GM21619 (cell line): Measurements from ENCODE around the gene PTPRM.

ENCODE experiments used
- ATAC-seq: cut with Tn5 transposase; IDR thresholded peaks from one replicate; pipeline ENCODE4 v1.9.1; 2021; ENCODE audit not compliant: unreplicated experiment

Gene PTPRM

GRCh38 chr18:7663366-7664312, 96.5 kb downstream of the PTPRM start:
- ATAC-seq: no peak

DNA sequence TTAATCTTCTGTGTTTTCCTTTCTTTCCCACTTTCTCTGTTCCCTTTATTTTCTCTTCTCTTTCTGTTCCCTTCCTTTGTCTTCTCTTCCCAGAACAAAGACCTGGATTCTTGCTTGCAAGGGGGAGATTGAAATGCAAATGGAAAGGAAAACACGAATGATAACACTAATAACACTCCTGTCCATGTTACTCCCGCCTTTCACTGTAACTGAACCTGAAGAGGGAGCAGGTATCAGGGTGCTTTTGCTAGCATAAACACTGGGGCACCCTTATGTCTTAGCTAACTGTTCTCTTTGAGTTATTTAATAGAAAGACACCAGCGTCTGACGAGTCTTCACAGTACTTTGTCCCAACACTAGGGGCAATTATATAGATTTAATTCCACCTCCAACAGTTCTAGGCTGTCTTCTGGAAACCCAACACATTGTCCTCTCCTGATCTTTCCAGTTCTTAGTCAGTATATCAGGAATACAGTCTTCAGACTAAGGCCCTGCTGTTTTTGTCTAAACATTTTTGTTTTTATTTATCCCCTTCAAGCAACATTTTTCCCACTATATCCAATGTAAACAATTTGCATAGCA, 99.2 kb downstream of the PTPRM start:
- no peak for ATAC-seq

DNA sequence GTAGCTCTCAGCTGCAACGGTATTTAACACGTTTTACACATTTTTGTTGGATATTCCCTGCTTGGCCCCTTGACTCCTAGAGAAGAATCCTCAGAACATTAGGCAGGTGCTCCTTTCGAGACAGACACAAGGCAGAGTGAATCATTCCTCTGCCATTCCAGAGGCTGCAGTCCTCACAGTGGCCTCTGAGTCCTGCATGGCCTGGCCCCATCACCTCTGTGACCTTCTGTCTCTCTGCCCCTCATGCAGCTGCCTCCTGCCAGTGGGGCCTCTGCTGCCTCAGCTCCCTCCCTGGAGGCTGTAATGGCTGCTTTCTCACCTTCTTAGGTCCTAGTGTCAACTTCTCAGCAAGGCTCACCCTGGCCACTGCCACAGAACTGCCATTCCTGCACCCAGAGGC, 101.3 kb downstream of the PTPRM start:
- ATAC-seq: no peak

- ATAC-seq: no peak
Measured at GRCh38 chr18:7669361-7669760, 102.2 kb downstream of the PTPRM start.

GRCh38 chr18:7671105-7671504, 104.0 kb downstream of the PTPRM start:
- no peak for ATAC-seq

DNA sequence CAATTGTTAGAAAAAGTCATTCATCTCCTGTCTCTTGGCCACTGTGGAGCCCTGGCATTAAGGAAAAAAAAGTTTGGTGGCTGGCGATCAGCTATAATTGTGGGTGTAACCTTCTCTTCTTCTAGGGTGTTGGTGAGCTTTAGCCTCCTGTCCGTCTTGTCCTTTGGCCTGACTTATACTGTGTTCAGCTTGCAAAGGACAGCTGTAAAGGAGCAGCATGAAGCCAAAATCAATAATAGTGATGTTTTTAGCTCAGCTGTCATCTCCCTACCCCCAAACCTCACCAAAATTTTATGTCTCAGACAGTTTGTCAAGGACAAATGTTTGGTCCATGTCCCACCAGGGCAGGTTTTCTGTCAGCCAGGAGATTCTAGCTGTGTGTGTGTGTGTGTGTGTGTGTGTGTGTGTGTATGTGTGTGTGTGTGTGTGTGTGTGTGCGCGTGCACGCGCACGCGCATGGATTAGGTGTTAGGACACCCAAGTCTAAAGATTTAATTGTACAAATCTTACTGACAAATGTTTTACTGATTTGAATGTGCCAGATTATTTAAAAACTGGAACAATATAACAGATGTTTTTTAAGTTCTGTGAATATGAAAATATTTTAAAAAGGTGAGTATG, 109.2 kb downstream of the PTPRM start:
- no peak for ATAC-seq

- ATAC-seq: no peak
Measured at GRCh38 chr18:7677001-7677400, 109.9 kb downstream of the PTPRM start.

DNA sequence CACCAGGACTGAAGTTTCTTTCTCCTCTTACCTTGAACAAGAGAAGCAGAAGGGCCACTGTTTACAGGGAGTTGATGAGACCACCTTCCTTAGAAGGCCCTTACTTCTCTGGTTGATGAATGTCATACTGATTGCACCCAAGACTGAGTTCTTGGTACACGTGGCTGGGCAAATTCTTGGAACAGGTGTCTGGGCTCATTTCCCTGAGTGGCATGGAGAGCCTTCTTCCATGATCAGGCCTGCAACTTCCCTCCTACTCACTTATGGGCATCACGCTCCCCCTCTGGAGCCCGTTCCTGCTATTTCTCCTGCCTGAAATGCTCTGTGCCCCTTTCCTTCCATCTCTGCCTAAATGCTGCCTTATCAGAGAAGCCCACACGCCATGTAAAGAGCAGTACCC, 110.3 kb downstream of the PTPRM start:
- no peak for ATAC-seq

GRCh38 chr18:7678389-7678788, 111.3 kb downstream of the PTPRM start:
- no peak for ATAC-seq

- no peak for ATAC-seq
Measured at GRCh38 chr18:7678801-7679200, 111.7 kb downstream of the PTPRM start.

DNA sequence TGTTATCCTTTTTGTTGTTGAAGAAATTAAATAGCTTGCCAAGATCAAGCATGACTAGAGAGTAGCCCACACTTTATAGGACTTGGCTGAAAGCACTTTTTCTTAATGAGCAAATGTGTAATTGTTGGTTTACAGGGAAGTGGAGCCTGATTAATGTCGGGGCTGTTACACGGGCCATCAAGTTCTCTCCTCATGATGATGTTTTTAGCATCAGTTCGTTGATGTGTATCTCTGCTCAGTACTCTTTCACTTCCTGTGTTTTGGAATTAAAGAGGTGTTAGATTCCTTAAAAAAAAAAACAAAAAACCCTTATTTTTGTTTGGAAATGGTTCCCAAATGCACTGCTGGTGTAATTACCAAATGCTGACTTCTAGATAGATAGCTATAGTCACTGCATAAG, 114.2 kb downstream of the PTPRM start:
- no peak for ATAC-seq

DNA sequence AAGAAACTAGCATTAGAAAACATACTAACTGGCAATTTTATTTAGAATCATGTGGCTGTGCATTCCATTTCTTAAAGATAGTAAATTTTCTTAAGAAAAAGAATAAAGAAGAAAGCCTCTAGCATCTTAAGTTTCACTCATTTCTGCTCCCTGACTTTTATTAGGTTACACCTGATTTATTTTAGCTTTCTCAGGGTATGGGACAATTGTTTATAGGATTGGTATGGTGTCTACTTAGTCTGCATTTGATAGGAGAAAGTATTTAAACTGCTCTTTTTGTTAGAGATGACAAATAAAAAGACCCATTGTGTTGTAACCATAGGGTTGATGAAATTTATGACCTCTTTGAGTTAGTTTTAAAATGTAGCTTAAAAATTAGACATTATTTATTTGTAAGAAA, 115.2 kb downstream of the PTPRM start:
- ATAC-seq: no peak

DNA sequence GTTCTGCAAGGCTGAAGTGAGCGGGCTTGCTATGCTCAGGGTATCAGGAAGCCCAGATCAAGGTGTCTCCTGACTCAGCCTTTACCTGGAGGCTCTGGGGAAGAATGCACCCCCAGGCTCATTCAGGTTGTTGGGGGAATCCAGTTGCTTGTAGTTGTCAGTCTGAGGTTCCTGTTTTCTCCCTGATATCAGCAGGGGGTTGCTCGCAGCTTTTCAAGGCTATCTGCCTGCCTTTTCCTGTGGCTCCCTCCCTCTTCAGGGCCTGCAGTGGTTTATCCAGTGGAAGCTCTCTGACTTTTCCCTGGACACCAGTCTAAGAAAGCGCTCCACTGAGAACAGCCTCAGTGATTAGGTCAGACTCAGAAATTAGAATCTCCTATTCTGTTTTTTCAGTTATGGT, 116.6 kb downstream of the PTPRM start:
- ATAC-seq: no peak

DNA sequence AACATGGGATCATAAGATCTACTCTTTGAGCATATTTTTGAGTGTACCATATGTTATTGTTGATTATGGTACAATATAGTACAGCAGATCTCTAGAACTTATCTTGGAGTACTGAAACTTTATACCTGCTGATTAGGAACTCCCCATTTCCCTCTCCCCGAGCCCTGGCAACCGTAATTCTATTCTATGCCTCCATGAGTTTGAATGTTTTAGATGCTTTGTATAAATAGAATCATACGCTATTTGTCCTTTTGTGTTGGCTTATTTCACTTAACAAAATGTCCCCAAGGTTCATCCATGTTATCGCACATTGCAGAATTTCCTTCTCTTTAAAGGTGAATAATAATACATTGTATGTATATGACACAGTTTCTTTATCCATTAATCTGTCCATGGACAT, 117.2 kb downstream of the PTPRM start:
- ATAC-seq: no peak

DNA sequence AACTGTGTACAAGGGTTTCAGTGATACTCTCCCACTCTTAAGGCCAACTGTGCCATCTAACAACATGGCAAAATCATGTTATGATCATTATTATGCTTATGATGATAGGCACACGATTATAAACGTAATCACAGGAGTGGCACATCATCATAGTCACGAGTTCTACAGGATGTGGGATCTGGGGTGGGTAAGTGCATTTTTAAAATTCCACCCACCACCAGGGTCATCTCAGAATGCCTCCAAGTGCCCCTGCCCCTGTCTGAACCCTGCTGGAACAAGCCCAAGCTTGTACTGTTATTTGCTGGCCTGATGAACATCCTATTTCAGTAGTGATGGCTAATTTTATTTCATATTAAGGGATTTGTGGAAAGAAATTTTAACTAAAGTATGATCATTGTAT, 117.8 kb downstream of the PTPRM start:
- no peak for ATAC-seq

- ATAC-seq: no peak
Measured at GRCh38 chr18:7686278-7686677, 119.2 kb downstream of the PTPRM start.

- no peak for ATAC-seq
Measured at GRCh38 chr18:7688580-7688979, 121.5 kb downstream of the PTPRM start.

DNA sequence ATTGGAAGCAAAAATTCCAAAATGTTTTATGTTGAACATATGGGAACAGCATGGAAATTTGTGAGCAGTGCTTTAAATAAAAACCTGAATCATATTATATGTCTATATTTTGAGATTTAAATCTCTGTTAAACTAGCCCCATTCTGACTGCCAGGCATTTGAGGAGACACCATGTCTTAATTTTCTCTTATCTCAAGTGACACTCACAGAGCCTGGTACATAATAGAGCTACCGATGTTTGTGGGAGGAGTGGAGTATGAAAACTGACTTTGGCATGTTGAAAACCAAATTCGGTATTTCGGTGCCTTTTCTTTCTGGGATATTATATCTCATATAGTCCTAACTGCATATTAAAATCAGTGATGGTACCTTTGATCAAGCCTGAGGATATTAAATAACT, 124.1 kb downstream of the PTPRM start:
- no peak for ATAC-seq

GRCh38 chr18:7696780-7697179, 129.7 kb downstream of the PTPRM start:
- no peak for ATAC-seq

DNA sequence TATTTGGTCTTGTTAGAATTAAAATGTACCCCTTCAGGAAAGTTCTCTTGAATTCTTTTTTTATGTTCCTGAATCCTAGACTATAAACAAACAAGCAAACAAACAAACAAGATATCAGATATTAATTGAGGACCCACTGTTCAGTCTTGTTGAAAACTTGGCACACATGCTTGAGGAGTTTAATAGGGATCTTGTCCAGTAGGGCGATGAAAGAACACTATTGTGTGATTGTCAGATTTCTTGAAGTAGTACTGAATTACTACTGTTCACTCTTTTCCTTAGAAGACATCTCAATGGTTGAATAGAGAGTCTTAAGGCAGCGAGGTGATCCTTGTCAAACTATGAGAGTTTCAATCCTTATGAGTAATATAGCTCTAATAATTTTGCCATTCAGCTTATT, 130.2 kb downstream of the PTPRM start:
- no peak for ATAC-seq

- ATAC-seq: no peak
Measured at GRCh38 chr18:7711495-7711894, 144.4 kb downstream of the PTPRM start.

DNA sequence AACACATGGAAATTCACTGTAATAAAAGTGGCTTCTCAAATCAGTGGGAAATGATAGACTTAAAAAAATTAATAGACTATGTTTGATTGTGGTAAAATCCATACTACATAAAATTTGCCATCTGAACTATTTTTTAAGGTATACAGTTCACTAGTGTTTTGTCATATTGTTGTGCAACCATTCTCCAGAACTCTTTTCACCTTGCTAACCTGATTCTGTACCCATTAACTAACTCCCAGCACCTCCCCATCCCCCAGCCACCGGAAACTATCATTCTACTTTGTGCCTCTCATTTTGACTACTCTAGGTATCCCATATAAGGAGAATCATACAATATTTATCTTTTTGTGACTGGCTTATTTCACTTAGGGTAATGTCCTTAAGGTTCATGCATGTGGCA, 153.3 kb downstream of the PTPRM start:
- no peak for ATAC-seq
